ENCODE measurements around the gene PBX2.
"Not testable (repeated sequence)": the region's sequence is repeated elsewhere in the genome, so short reads cannot be mapped to it uniquely, and the experiment has no call there.

Gene PBX2

DNA sequence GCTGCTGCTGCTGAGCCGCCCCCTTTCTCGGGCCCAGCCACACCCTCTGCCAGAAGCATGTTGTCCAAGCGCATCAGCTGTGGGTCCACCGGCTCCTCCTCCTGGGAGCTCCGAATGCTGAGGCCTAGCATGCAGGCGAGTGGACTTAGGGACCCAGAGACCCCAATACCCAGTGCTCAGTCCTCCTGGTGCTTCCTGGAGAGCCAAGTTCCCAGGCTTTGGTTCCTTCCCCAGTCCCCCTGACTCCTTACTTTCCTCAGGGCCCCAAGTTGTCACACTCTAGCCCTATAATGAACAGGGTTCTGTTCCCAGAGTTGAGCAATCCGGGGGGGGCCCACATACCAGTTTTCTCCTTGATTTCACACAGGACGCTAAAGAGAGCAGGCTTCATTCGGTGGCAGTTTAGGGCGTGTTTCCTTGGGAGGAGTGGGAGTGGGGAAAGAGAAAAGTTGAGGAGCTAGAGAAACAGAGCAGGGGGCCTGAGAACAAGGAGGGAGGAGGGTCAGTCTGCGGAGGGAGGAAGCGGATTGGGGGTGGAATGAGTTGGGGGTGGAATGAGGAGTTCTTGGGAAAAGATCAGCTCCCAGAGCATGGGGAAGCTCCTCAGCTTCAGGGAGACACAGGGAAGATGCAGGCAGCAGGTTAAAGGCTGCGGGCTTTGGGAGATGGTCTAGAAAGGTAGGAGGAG lies 1.5 kb downstream of the PBX2 start:
- peaks cover 16% of the 10 kb centered on the region for H3K36me3 ChIP-seq (ENCODE audit: insufficient read depth, low read length)
- peaks cover 22% of the 10 kb centered on the region for H3K4me1 ChIP-seq (ENCODE audit: insufficient read depth, low read length)
- no peaks in the 10 kb centered on the region for H3K27me3 ChIP-seq (ENCODE audit: insufficient read depth, low read length)
- no peak overlapping the region for H2AFZ ChIP-seq (ENCODE audit: low read depth, low read length)
- peak overlapping the region; percentile 76 for H3K4me3 ChIP-seq (ENCODE audit: low read length)
- H3K9me3 ChIP-seq (ENCODE audit: low read length), result no peaks in the 10 kb centered on the region

- not testable (repeated sequence) for H3K4me3 ChIP-seq (ENCODE audit: low read length); H2AFZ ChIP-seq (ENCODE audit: low read depth, low read length); H3K9me3 ChIP-seq (ENCODE audit: low read length); H3K27me3 ChIP-seq (ENCODE audit: insufficient read depth, low read length)
- Histone ChIP-seq H3K4me1 (ENCODE audit: insufficient read depth, low read length) (peaks cover 22% of the 10 kb centered on the region), H3K36me3 (ENCODE audit: insufficient read depth, low read length) (peaks cover 20% of the 10 kb centered on the region)
Measured at GRCh38 chr6:32187725-32188380, 2.1 kb downstream of the PBX2 start.

- H3K9me3 ChIP-seq (ENCODE audit: low read length), result no peaks in the 10 kb centered on the region
- H3K36me3 ChIP-seq (ENCODE audit: insufficient read depth, low read length), result peaks cover 27% of the 10 kb centered on the region
- H2AFZ ChIP-seq (ENCODE audit: low read depth, low read length), result no peak overlapping the region
- H3K4me1 ChIP-seq (ENCODE audit: insufficient read depth, low read length), result peaks cover 22% of the 10 kb centered on the region
- no peak overlapping the region for H3K4me3 ChIP-seq (ENCODE audit: low read length)
- H3K27me3 ChIP-seq (ENCODE audit: insufficient read depth, low read length), result no peaks in the 10 kb centered on the region
Measured at GRCh38 chr6:32187009-32187709, 2.8 kb downstream of the PBX2 start.

DNA sequence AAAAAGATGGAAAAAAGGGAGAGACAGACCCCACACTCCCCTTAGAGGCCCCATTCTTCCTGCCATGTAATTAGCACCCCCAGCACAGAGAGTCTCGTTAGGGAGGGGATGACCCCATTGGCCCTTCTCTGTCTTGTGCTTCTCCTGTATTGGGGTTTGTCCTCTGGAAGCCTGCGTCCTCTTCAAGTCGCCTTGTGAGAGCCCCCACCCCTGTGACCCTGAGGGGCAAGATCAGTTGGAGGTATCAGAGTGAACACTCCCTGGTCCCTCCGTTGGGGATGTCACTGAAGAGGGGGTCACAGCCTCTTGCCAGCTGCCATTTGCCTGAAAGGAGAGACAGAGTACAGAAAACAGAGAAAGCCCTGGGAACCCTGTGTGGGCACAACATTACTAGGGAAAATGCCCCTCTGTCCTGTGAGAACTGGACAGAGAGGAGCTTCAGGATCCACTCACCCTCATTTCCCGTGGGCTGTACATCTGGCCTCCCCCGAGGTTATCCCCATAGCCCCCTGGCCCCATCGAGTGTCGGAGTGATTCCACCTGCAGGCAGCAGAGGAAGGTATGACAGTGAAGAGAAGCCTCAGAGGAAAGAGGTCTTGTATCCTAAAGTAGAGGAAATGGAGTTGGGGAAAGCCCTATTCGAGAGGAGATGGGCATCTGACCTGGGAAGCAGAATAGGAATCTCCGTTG lies 3.7 kb downstream of the PBX2 start:
- H3K4me1 ChIP-seq (ENCODE audit: insufficient read depth, low read length), result peaks cover 21% of the 10 kb centered on the region
- H3K27me3 ChIP-seq (ENCODE audit: insufficient read depth, low read length); H2AFZ ChIP-seq (ENCODE audit: low read depth, low read length); H3K9me3 ChIP-seq (ENCODE audit: low read length); H3K4me3 ChIP-seq (ENCODE audit: low read length): not testable (repeated sequence)
- H3K36me3 ChIP-seq (ENCODE audit: insufficient read depth, low read length), result peaks cover 32% of the 10 kb centered on the region

DNA sequence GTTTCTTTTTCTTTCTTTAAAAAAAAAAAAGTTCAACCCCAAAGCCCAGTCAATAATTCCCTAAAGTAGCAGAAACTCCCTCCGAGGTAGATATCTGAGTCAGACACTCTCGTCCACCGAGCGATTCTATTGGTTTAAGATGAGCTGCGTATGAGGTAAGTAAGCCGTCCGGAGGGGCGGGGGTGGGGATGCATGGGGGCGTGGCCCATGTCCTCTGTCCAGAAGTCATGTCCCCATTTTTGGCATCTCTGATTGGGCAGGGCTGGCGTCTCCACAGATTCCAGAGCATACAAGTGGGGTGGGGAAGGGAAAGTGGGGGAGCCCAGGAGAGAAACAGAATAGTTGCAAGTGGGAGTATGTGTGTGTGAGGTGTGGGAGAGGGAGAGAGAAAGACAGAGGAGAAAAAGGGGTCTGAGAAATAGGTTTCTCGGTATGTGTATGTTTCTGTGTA lies 4.3 kb downstream of the PBX2 start:
- not testable (repeated sequence) for H2AFZ ChIP-seq (ENCODE audit: low read depth, low read length); H3K9me3 ChIP-seq (ENCODE audit: low read length); H3K27me3 ChIP-seq (ENCODE audit: insufficient read depth, low read length); H3K4me3 ChIP-seq (ENCODE audit: low read length)
- Histone ChIP-seq H3K4me1 (ENCODE audit: insufficient read depth, low read length) (peaks cover 15% of the 10 kb centered on the region), H3K36me3 (ENCODE audit: insufficient read depth, low read length) (peaks cover 37% of the 10 kb centered on the region)

GRCh38 chr6:32184084-32184640 lies 5.8 kb downstream of the PBX2 start, which contains the start of gene AGER:
TSS of gene AGER (minus strand) at chr6:32184253. CDS start at chr6:32184222, 31 bp downstream.
- Histone ChIP-seq H3K27me3 (ENCODE audit: insufficient read depth, low read length) (no peaks in the 10 kb centered on the region), H3K9me3 (ENCODE audit: low read length) (no peaks in the 10 kb centered on the region), H3K36me3 (ENCODE audit: insufficient read depth, low read length) (peaks cover 43% of the 10 kb centered on the region), H3K4me3 (ENCODE audit: low read length) (no peak within 1 kb of the TSS), H3K4me1 (ENCODE audit: insufficient read depth, low read length) (peaks cover 19% of the 10 kb centered on the region), H2AFZ (ENCODE audit: low read depth, low read length) (no peak within 1 kb of the TSS)

- Histone ChIP-seq H3K4me3 (ENCODE audit: low read length) (no peak overlapping the region), H2AFZ (ENCODE audit: low read depth, low read length) (no peak overlapping the region), H3K27me3 (ENCODE audit: insufficient read depth, low read length) (no peaks in the 10 kb centered on the region), H3K36me3 (ENCODE audit: insufficient read depth, low read length) (peaks cover 43% of the 10 kb centered on the region), H3K4me1 (ENCODE audit: insufficient read depth, low read length) (peaks cover 19% of the 10 kb centered on the region), H3K9me3 (ENCODE audit: low read length) (no peaks in the 10 kb centered on the region)
Measured at GRCh38 chr6:32183483-32184083, 6.4 kb downstream of the PBX2 start.

- peaks cover 42% of the 10 kb centered on the region for H3K36me3 ChIP-seq (ENCODE audit: insufficient read depth, low read length)
- H3K4me3 ChIP-seq (ENCODE audit: low read length), result no peak overlapping the region
- no peak overlapping the region for H2AFZ ChIP-seq (ENCODE audit: low read depth, low read length)
- H3K9me3 ChIP-seq (ENCODE audit: low read length), result no peaks in the 10 kb centered on the region
- H3K27me3 ChIP-seq (ENCODE audit: insufficient read depth, low read length), result no peaks in the 10 kb centered on the region
- H3K4me1 ChIP-seq (ENCODE audit: insufficient read depth, low read length), result peaks cover 15% of the 10 kb centered on the region
Measured at GRCh38 chr6:32183030-32183429, 7.0 kb downstream of the PBX2 start.

- H3K36me3 ChIP-seq (ENCODE audit: insufficient read depth, low read length), result peaks cover 37% of the 10 kb centered on the region
- H3K9me3 ChIP-seq (ENCODE audit: low read length), result no peaks in the 10 kb centered on the region
- H3K4me3 ChIP-seq (ENCODE audit: low read length), result no peak overlapping the region
- no peaks in the 10 kb centered on the region for H3K27me3 ChIP-seq (ENCODE audit: insufficient read depth, low read length)
- no peak overlapping the region for H2AFZ ChIP-seq (ENCODE audit: low read depth, low read length)
- H3K4me1 ChIP-seq (ENCODE audit: insufficient read depth, low read length), result peaks cover 14% of the 10 kb centered on the region
Measured at GRCh38 chr6:32182555-32182981, 7.4 kb downstream of the PBX2 start.

DNA sequence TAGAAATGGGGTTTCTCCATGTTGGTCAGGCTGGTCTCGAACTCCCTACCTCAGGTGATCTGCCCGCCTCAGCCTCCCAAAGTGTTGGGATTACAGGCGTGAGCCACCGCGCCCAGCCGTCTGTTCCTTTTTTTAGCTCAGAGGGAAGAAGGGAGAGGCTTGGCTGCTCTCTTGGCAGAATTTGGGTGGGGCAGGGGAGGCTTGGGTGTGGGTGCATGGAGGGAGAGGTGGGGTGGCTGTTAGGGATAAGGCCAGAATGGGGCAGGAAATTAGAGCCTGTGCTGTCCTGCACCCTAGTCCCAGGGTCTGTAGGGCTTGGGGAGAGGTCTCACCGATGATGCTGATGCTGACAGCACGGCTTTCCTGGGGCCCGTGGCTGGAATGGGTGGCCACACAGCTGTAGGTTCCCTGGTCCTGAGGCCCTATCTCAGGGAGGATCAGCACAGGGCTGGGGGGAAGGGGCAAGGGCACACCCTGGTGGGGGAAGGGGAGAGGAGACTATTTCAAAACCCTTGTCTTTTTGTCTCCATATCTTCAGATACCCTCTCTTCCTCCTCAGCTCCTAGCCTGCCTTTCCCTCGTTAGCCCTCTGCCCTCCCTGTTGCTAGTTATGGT lies 8.0 kb downstream of the PBX2 start:
- Histone ChIP-seq H3K4me3 (ENCODE audit: low read length) (no peak overlapping the region), H3K27me3 (ENCODE audit: insufficient read depth, low read length) (no peaks in the 10 kb centered on the region), H2AFZ (ENCODE audit: low read depth, low read length) (no peak overlapping the region), H3K9me3 (ENCODE audit: low read length) (no peaks in the 10 kb centered on the region), H3K36me3 (ENCODE audit: insufficient read depth, low read length) (peaks cover 32% of the 10 kb centered on the region), H3K4me1 (ENCODE audit: insufficient read depth, low read length) (peaks cover 18% of the 10 kb centered on the region)

DNA sequence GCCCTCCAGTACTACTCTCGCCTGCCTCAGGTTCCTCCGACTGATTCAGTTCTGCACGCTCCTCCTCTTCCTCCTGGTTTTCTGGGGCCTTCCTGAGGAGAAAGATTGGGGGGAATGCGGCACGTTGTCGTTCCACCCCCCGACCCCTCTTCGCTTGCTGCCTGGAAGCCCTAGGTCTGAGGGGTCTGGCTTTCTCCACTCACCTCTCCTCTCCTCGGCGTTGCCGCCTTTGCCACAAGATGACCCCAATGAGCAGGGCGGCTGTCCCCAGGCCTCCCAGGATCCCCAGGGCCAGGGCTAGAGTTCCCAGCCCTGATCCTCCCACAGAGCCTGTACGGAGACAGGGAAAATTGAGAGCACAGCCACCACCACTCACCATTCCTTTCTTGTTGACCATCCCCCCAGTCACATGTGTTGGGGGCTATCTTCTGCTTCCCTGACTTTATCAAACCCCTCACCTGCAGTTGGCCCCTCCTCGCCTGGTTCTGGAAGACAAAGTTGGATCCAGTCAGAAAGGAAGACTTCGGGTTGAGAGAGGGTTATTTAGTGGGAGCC lies 8.8 kb downstream of the PBX2 start:
- Histone ChIP-seq H3K4me3 (ENCODE audit: low read length) (no peak overlapping the region), H2AFZ (ENCODE audit: low read depth, low read length) (no peak overlapping the region), H3K36me3 (ENCODE audit: insufficient read depth, low read length) (peaks cover 27% of the 10 kb centered on the region), H3K27me3 (ENCODE audit: insufficient read depth, low read length) (no peaks in the 10 kb centered on the region), H3K9me3 (ENCODE audit: low read length) (no peaks in the 10 kb centered on the region), H3K4me1 (ENCODE audit: insufficient read depth, low read length) (peaks cover 23% of the 10 kb centered on the region)
